ENCODE results near the gene EPHA6.

- TF ChIP-seq CTCF (IDR thresholded peaks at IDR 0.05) (no peak), POLR2A (IDR thresholded peaks at IDR 0.05) (no peak)
Observed at GRCh38 chr3:97187771-97188170, 373.4 kb downstream of the EPHA6 start.
